ENCODE data around the gene PCSK6.
A peak's percentile ranks its signal among the peaks of the same experiment; 100 is the strongest.

The PCSK6 gene

GRCh38 chr15:101386006-101386405 lies 103.5 kb downstream of the PCSK6 start:
- H3K27ac ChIP-seq: no peak overlapping the region
- H3K36me3 ChIP-seq: no peaks in the 10 kb centered on the region
- TF ChIP-seq CTCF (IDR thresholded peaks at IDR 0.05): no peak
- peaks cover 0 to 5% (median 4%) of the 10 kb centered on the region in 4 donors for H3K4me1 ChIP-seq
- DNase-seq: peak in 1 of 2 donors; percentile 15
- H3K27me3 ChIP-seq: no peaks in the 10 kb centered on the region
- intact Hi-C loops (cut with DNase I; ENCODE audit: low total_unique reads): no loop called here
- H3K9me3 ChIP-seq: no peaks in the 10 kb centered on the region
- H3K4me3 ChIP-seq: no peak overlapping the region

DNA sequence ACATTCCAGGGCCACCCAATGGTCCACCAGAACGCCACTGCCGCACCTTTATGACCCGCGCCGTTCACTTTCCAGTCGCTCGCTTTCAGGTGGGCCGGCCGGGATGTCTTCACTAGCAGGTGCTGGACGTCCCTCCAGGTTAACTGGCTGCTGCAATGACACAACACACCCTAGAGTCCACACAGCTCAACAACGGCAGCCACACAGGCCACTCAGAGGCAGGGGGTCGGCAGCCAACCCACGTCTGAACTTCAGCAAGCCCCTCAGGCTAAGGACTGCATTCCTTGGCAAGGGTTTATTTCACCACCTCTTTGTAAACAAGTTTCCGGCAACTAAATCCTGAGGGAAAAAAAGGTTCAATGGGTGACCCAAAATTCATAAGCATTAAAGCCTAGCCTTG lies 105.2 kb downstream of the PCSK6 start:
- Histone ChIP-seq H3K27me3 (no peaks in the 10 kb centered on the region), H3K4me1 (peaks cover 0 to 5% (median 4%) of the 10 kb centered on the region in 4 donors), H3K4me3 (no peak overlapping the region), H3K27ac (no peak overlapping the region), H3K36me3 (no peaks in the 10 kb centered on the region), H3K9me3 (no peaks in the 10 kb centered on the region)
- no peak for TF ChIP-seq CTCF (IDR thresholded peaks at IDR 0.05)
- DNase-seq: peak in 1 of 2 donors; percentile 33
- intact Hi-C loops (cut with DNase I; ENCODE audit: low total_unique reads): no loop called here

- no peaks in the 10 kb centered on the region for H3K36me3 ChIP-seq
- H3K27ac ChIP-seq: no peak overlapping the region
- no peak overlapping the region for H3K4me3 ChIP-seq
- peaks cover 0 to 5% (median 4%) of the 10 kb centered on the region in 4 donors for H3K4me1 ChIP-seq
- intact Hi-C loops (cut with DNase I; ENCODE audit: low total_unique reads): no loop called here
- H3K9me3 ChIP-seq: no peaks in the 10 kb centered on the region
- DNase-seq: no peak
- no peak for TF ChIP-seq CTCF (IDR thresholded peaks at IDR 0.05)
- H3K27me3 ChIP-seq: no peaks in the 10 kb centered on the region
Observed at GRCh38 chr15:101382544-101382943, 107.0 kb downstream of the PCSK6 start.

DNA sequence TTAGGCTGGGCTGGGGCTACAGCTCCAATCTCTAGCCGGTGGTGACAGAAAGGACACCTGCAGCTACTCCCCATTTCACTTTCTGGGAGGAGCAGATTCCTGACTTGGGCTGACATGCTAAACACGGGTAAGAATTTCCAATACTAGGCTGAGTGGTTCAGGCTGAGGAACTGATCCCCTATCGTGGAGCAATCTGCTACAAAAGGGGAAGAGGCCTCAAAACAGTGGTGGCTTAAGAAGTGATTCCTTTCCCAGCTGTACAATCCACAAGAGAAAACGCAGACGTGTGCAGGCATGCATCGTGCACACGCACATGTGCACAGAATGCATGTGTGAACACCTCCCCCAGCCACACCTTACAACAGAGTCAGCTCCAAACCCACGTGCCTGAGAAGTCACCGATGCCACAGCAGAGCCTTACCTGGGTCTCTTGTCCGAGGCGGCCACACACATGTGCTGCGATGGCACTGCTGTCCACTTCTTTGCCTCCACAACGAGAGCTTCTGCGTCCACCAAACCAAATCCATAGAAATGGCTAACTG lies 107.8 kb downstream of the PCSK6 start:
- intact Hi-C loops (cut with DNase I; ENCODE audit: low total_unique reads): no loop called here
- Histone ChIP-seq H3K27ac (no peak overlapping the region), H3K27me3 (no peaks in the 10 kb centered on the region), H3K9me3 (no peaks in the 10 kb centered on the region), H3K36me3 (no peaks in the 10 kb centered on the region), H3K4me1 (peaks cover 0 to 5% (median 4%) of the 10 kb centered on the region in 4 donors), H3K4me3 (no peak overlapping the region)
- DNase-seq: peak in 1 of 2 donors; percentile 49
- no peak for TF ChIP-seq CTCF (IDR thresholded peaks at IDR 0.05)

DNA sequence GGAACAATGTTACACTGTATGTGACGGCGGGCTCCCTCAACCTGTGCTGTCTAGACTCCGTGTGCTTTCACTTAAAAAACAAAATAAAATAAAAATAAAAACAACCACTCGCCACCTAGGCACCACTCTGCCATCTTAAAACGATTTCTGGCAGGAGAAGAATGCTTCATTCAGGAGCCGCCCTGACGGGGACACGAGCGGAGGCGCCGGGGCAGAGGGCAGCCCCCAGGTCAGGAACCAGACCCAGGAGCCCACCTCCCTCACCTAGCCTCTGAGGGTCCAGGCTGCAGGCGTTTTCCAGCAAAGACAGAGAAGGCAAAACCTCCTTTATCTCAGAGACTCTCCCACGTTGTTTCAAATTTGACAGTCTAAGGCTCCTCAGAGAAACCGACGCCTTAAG lies 109.4 kb downstream of the PCSK6 start:
- Histone ChIP-seq H3K4me3 (no peak overlapping the region), H3K27me3 (no peaks in the 10 kb centered on the region), H3K36me3 (no peaks in the 10 kb centered on the region), H3K9me3 (no peaks in the 10 kb centered on the region), H3K4me1 (peaks cover 0 to 5% (median 4%) of the 10 kb centered on the region in 4 donors), H3K27ac (no peak overlapping the region)
- peak in 1 of 2 donors; percentile 42 for DNase-seq
- intact Hi-C loops (cut with DNase I; ENCODE audit: low total_unique reads): no loop called here
- no peak for TF ChIP-seq CTCF (IDR thresholded peaks at IDR 0.05)

GRCh38 chr15:101379647-101380046 lies 109.9 kb downstream of the PCSK6 start:
- H3K27me3 ChIP-seq: no peaks in the 10 kb centered on the region
- DNase-seq: peak in 1 of 2 donors; percentile 39
- intact Hi-C loops (cut with DNase I; ENCODE audit: low total_unique reads): no loop called here

More at GRCh38 chr15:101379647-101380046, 109.9 kb downstream of the PCSK6 start:
- no peaks in the 10 kb centered on the region for H3K36me3 ChIP-seq
- no peaks in the 10 kb centered on the region for H3K9me3 ChIP-seq
- peaks cover 0 to 5% (median 4%) of the 10 kb centered on the region in 4 donors for H3K4me1 ChIP-seq
- H3K4me3 ChIP-seq: no peak overlapping the region
- no peak for TF ChIP-seq CTCF (IDR thresholded peaks at IDR 0.05)
- no peak overlapping the region for H3K27ac ChIP-seq
